ENCODE data around the gene WDFY2. TPM values are rescaled to one million over a fixed set of nuclear protein-coding genes. Genes with fewer than 3 reads are reported as not detected.

Gene WDFY2
- total RNA-seq, 1 experiment from 2014 or later, result 26.4 TPM

DNA sequence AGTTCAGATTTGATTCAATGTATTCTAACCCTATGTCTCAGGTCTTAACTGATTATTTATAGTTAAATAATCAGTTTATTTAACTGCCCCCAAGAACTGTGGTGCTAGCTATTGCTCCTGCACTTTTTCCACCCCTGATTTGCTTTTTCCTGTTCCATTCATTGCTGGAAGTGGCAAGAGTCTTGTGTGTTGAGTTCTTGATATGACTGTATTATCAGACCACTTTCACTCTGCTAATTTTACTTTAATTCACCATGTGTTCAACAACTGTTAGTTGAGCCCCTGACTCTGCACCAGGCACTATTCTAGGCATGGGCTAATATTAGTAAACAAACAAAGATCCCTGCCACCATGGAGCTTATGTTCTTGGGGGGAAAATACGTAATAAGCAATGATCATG is 39.9 kb downstream of the WDFY2 start:
- H3K9me3 Mint-ChIP-seq, result no peaks in the 10 kb centered on the region
- H2AFZ ChIP-seq (ENCODE audit: low read length), result no peak overlapping the region
- no CpG with 5 or more reads among the region's 1 CpG for WGBS (ENCODE audit: extremely low coverage, insufficient read length, low lambda C conversion rate)
- H4K91ac ChIP-seq (ENCODE audit: insufficient read length, low read depth, low read length), result no peak overlapping the region
- TF ChIP-seq, protein P1, sequence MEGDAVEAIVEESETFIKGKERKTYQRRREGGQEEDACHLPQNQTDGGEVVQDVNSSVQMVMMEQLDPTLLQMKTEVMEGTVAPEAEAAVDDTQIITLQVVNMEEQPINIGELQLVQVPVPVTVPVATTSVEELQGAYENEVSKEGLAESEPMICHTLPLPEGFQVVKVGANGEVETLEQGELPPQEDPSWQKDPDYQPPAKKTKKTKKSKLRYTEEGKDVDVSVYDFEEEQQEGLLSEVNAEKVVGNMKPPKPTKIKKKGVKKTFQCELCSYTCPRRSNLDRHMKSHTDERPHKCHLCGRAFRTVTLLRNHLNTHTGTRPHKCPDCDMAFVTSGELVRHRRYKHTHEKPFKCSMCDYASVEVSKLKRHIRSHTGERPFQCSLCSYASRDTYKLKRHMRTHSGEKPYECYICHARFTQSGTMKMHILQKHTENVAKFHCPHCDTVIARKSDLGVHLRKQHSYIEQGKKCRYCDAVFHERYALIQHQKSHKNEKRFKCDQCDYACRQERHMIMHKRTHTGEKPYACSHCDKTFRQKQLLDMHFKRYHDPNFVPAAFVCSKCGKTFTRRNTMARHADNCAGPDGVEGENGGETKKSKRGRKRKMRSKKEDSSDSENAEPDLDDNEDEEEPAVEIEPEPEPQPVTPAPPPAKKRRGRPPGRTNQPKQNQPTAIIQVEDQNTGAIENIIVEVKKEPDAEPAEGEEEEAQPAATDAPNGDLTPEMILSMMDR (conservative IDR thresholded peaks at IDR 0.05), result no peak
- no peak overlapping the region for H4K8ac ChIP-seq (replicated peaks; ENCODE audit: insufficient read length, low read depth, low read length)
- no peak overlapping the region for H2AK5ac ChIP-seq (ENCODE audit: insufficient read length, low read length)
- H3K4me1 Mint-ChIP-seq, result peaks cover 29 to 30% of the 10 kb centered on the region in 2 experiments
- no peak overlapping the region; a peak in 1 of 7 replicates for H3K27ac Mint-ChIP-seq
- no peak overlapping the region for H3K4me2 ChIP-seq (ENCODE audit: insufficient read depth, insufficient read length, low read length)
- H3K4me1 ChIP-seq (ENCODE audit: insufficient read depth, low read length), result no peaks in the 10 kb centered on the region; the same call in 1 of the 2 replicates
- no peak overlapping the region for H3K56ac ChIP-seq (ENCODE audit: insufficient read length, low read depth, low read length)
- H3T11ph ChIP-seq (ENCODE audit: low read length), result no peak overlapping the region
- no peaks in the 10 kb centered on the region for H3K79me1 ChIP-seq (ENCODE audit: insufficient read depth, low read depth, low read length, poor library complexity, severe bottlenecking)
- no peaks in the 10 kb centered on the region for H3K23me2 ChIP-seq (ENCODE audit: insufficient read length, low read depth, low read length, poor library complexity, severe bottlenecking)
- no peak overlapping the region for H3K27ac ChIP-seq (ENCODE audit: insufficient read length, low read depth, low read length)
- no peaks in the 10 kb centered on the region for H4K20me1 ChIP-seq (ENCODE audit: control insufficient read depth, insufficient read depth, insufficient read length)
- H2BK15ac ChIP-seq (ENCODE audit: low read depth, low read length), result no peak overlapping the region
- no peak overlapping the region for H2BK12ac ChIP-seq (ENCODE audit: insufficient read length, low read depth, low read length)
- H3K27me3 Mint-ChIP-seq (ENCODE audit: low read depth), result no peaks in the 10 kb centered on the region
- no peak overlapping the region for H2BK5ac ChIP-seq (ENCODE audit: insufficient read length, low read length)
- H3K36me3 Mint-ChIP-seq (ENCODE audit: insufficient read depth in 1 of 3, low read depth in 3 of 3), result no peaks in the 10 kb centered on the region; a peak in 2 of 7 replicates
- H2BK20ac ChIP-seq (ENCODE audit: low read depth, low read length, poor library complexity, severe bottlenecking), result no peak overlapping the region
- H3K4me3 Mint-ChIP-seq, result no peak overlapping the region
- no peak overlapping the region for H3K23ac ChIP-seq (ENCODE audit: insufficient read length, low read depth, low read length)
- no peak overlapping the region for H3K14ac ChIP-seq (ENCODE audit: insufficient read depth, low read length)
- H3K9me3 ChIP-seq (ENCODE audit: control insufficient read depth, low read depth, low read length), result no peaks in the 10 kb centered on the region
- H3K9ac ChIP-seq (ENCODE audit: extremely low read depth, insufficient read length, low read length), result no peak overlapping the region
- peaks cover 10% of the 10 kb centered on the region; the same call in 1 of the 2 replicates for H3K79me2 ChIP-seq (ENCODE audit: insufficient read depth, low read length)
- no peak overlapping the region for H3K4ac ChIP-seq (ENCODE audit: low read depth, low read length)
- H2BK120ac ChIP-seq (ENCODE audit: low read depth, low read length, poor library complexity, severe bottlenecking), result no peak overlapping the region
- DNase-seq, result no peak
- H3K27me3 ChIP-seq (ENCODE audit: insufficient read depth, low read length), result no peaks in the 10 kb centered on the region
- H3K18ac ChIP-seq (ENCODE audit: insufficient read length, low read depth, low read length), result no peak overlapping the region
- no peak overlapping the region for H4K5ac ChIP-seq (ENCODE audit: insufficient read length, low read depth, low read length)
